ENCODE data around the gene PRPF19. TPM values are rescaled to one million over a fixed set of nuclear protein-coding genes. Genes with fewer than 3 reads are reported as not detected.

The PRPF19 gene
- total and polyA plus RNA-seq, 2 of the 8 experiments (the other 6 are each of a cell fraction or from before 2014, with no cell fraction given), result 107 to 141 TPM

DNA sequence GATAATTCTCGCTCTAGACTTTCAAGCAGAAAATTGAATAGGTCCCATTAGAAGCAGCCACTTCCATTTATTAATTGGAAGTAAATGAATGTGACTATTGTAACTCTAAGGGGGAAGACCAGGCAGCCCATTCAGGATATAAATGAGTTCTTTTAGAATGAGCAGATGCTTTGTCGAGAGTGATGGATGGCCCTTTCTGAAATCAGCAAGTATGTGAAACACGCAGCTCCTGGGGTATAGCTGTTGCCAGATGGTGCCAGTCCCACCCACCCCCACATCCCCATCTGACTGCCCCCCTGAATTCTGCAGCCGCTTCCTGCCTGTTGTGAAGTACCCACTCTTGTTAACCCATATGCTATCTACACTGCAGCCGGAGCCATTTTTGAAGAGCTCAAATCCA is 41.9 kb upstream of the PRPF19 start:
- H2BK120ac ChIP-seq (replicated peaks; ENCODE audit: low read depth, low read length), result no peak overlapping the region
- 58% methylated on average over 5 of the region's 5 CpGs; no CpG with 5 or more reads in 1 of the 2 experiments for WGBS, 2 experiments (ENCODE audit: extremely low coverage in 1 of 2, insufficient coverage in 1 of 2, insufficient read length in 1 of 2, insufficient replicate concordance in 2 of 2, low coverage in 1 of 2, low lambda C conversion rate in 2 of 2, missing lambda C conversion rate in 1 of 2)
- no peak overlapping the region for H3K56ac ChIP-seq (replicated peaks; ENCODE audit: insufficient read length, low read depth, low read length)
- peaks cover 0 to 3% of the 10 kb centered on the region in 2 experiments for H4K20me1 ChIP-seq (replicated peaks in 1 of 2; ENCODE audit: control insufficient read depth in 1 of 2, insufficient read depth in 2 of 2, low read length in 2 of 2)
- H2BK5ac ChIP-seq (ENCODE audit: low read depth, low read length), result no peak overlapping the region
- H3K9ac ChIP-seq (replicated peaks in 1 of 4; ENCODE audit: extremely low read depth in 1 of 4, low read depth in 3 of 4, low read length in 3 of 4), result no peak overlapping the region
- ChIA-PET POLR2A (ENCODE audit: partially characterized antibody) (interaction anchor here (0.7 to 2.1 kb wide), 5 partner anchors 15 to 698 kb away, joined by 3 to 4 read pairs (median 3); partner anchors contain the start of genes CCDC86 and TMEM138), CTCF (ENCODE audit: partially characterized antibody) (interaction anchor here (0.5 to 1.5 kb wide), 8 partner anchors 9 to 1411 kb away, joined by 3 to 5 read pairs (median 3); no protein-coding TSS in a partner anchor)
- no peak overlapping the region for H3K4me3 ChIP-seq (ENCODE audit: extremely low read depth in 1 of 4, insufficient read depth in 2 of 4, low read depth in 3 of 4, low read length in 4 of 4)
- H3K4me2 ChIP-seq (ENCODE audit: insufficient read depth in 1 of 2, low read depth in 2 of 2, low read length in 2 of 2), result peak overlapping the region; percentile 16 to 45; a peak in 1 of 4 replicates
- DNase-seq (ENCODE audit: low read depth in 1 of 2, low spot score in 2 of 2) (no peak), FAIRE-seq (no peak)
- no peak overlapping the region for H4K5ac ChIP-seq (ENCODE audit: insufficient read length, low read depth, low read length)
- no peak overlapping the region for H3K18ac ChIP-seq (ENCODE audit: extremely low read depth, low read length)
- H3K27ac ChIP-seq (ENCODE audit: low read depth, low read length), result no peak overlapping the region
- peaks cover 0 to 15% (median 7%) of the 10 kb centered on the region in 4 experiments; a peak in 4 of 7 replicates for H3K27me3 ChIP-seq (replicated peaks in 1 of 4; ENCODE audit: control insufficient read depth in 3 of 4, extremely low read depth in 1 of 4, insufficient read depth in 3 of 4, low read length in 3 of 4)
- H4K8ac ChIP-seq (ENCODE audit: extremely low read depth, insufficient read depth, low read length), result no peak overlapping the region
- H3K4ac ChIP-seq (replicated peaks; ENCODE audit: insufficient read length, low read depth, low read length), result no peak overlapping the region
- H2BK15ac ChIP-seq (ENCODE audit: low read length), result peak overlapping the region; percentile 83; the same call in 1 of the 2 replicates
- no peak overlapping the region for H3K23ac ChIP-seq (ENCODE audit: insufficient read length)
- H3K36me3 ChIP-seq (ENCODE audit: control insufficient read depth in 2 of 4, insufficient read depth in 4 of 4, low read length in 3 of 4), result 0 out of 8 replicates have a peak, but pooled peaks cover 0 to 2% (median 0%) of the 10 kb centered on the region in 4 experiments
- H4K91ac ChIP-seq (replicated peaks; ENCODE audit: insufficient read length, low read length), result no peak overlapping the region
- H2AK5ac ChIP-seq (ENCODE audit: low read depth, low read length), result no peak overlapping the region
- H3K79me2 ChIP-seq (ENCODE audit: control insufficient read depth in 1 of 2, insufficient read depth in 2 of 2, low read length in 2 of 2), result peaks cover 0 to 2% of the 10 kb centered on the region in 2 experiments; a peak in 1 of 4 replicates
- no peaks in the 10 kb centered on the region; the same call in 1 of the 2 replicates for H3K79me1 ChIP-seq (ENCODE audit: low read depth, low read length)
- H2BK12ac ChIP-seq (ENCODE audit: low read depth, low read length), result peak overlapping the region; percentile 90; the same call in 1 of the 2 replicates
- no peak overlapping the region for H2BK20ac ChIP-seq (ENCODE audit: low read length)
- no peak overlapping the region for H3K14ac ChIP-seq (ENCODE audit: insufficient read length)
- no peak overlapping the region for H2AFZ ChIP-seq (ENCODE audit: low read length)
- peaks cover 15% of the 10 kb centered on the region; the same call in 1 of the 2 replicates for H3K23me2 ChIP-seq (ENCODE audit: low read depth, low read length)
- no peaks in the 10 kb centered on the region for H3K9me3 ChIP-seq (ENCODE audit: insufficient read depth in 2 of 2, low read depth in 1 of 2, low read length in 1 of 2)
- peaks cover 0 to 23% (median 14%) of the 10 kb centered on the region in 4 experiments; a peak in 6 of 7 replicates for H3K4me1 ChIP-seq (replicated peaks in 1 of 4; ENCODE audit: control insufficient read depth in 3 of 4, insufficient read depth in 4 of 4, low read length in 3 of 4)
- no peak for TF ChIP-seq HDAC2 (IDR thresholded peaks at IDR 0.05; ENCODE audit: borderline replicate concordance in 1 of 2, low read depth in 2 of 2, low read length in 2 of 2)
- TF ChIP-seq SP1 (IDR thresholded peaks at IDR 0.05; ENCODE audit: low read depth, low read length), result no peak
- no peak for TF ChIP-seq KDM4A (IDR thresholded peaks at IDR 0.05; ENCODE audit: low read depth, low read length, severe bottlenecking)
- TF ChIP-seq RFX5 (IDR thresholded peaks at IDR 0.05; ENCODE audit: borderline replicate concordance, low read depth, low read length), result no peak
- no peak for TF ChIP-seq EGR1 (IDR thresholded peaks at IDR 0.05; ENCODE audit: borderline replicate concordance, low read depth, low read length)
- no peak for TF ChIP-seq SIX5 (IDR thresholded peaks at IDR 0.05; ENCODE audit: low read depth, low read length)
- TF ChIP-seq SRF (IDR thresholded peaks at IDR 0.05; ENCODE audit: low read depth, low read length), result no peak
- TF ChIP-seq HDAC6 (IDR thresholded peaks at IDR 0.05; ENCODE audit: low read depth, low read length), result no peak
- TF ChIP-seq, protein P1, sequence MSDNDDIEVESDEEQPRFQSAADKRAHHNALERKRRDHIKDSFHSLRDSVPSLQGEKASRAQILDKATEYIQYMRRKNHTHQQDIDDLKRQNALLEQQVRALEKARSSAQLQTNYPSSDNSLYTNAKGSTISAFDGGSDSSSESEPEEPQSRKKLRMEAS (IDR thresholded peaks at IDR 0.05), result no peak
- no peak for TF ChIP-seq ASH2L (IDR thresholded peaks at IDR 0.05; ENCODE audit: low read length)
- no peak for TF ChIP-seq ZNF274 (IDR thresholded peaks at IDR 0.05; ENCODE audit: borderline replicate concordance, extremely low read depth, low read length)
